AG10803 (cell line): ENCODE results near the gene FER.
"Not testable (repeated sequence)": the region's sequence is repeated elsewhere in the genome, so short reads cannot be mapped to it uniquely, and the experiment has no call there.

Experiments
- DNase-seq: peaks from one replicate; pipeline ENCODE4 v3.0.0; 2010; ENCODE audit warnings: low read depth
- H3K4me3 ChIP-seq: 2 replicates; pipeline ENCODE4 v1.5.1; 2011; ENCODE audit warnings: mild to moderate bottlenecking, low read length, control low read depth
- CTCF ChIP-seq: conservative IDR thresholded peaks from 2 replicates; pipeline ENCODE4 v1.5.1; 2011; ENCODE audit warnings: mild to moderate bottlenecking, low read length, control low read depth, inconsistent platforms

Gene FER

GRCh38 chr5:108957333-108957732 is 209.6 kb downstream of the FER start:
- DNase-seq, result no peak
- no peak for TF ChIP-seq CTCF
- no peak overlapping the region for H3K4me3 ChIP-seq

GRCh38 chr5:108966910-108967309 is 219.2 kb downstream of the FER start:
- no peak for DNase-seq
- no peak overlapping the region for H3K4me3 ChIP-seq
- TF ChIP-seq CTCF, result no peak

GRCh38 chr5:108974594-108974993 is 226.9 kb downstream of the FER start:
- DNase-seq, result no peak
- H3K4me3 ChIP-seq, result no peak overlapping the region
- no peak for TF ChIP-seq CTCF

GRCh38 chr5:108975697-108976096 is 228.0 kb downstream of the FER start:
- H3K4me3 ChIP-seq, result no peak overlapping the region
- TF ChIP-seq CTCF, result no peak
- no peak for DNase-seq

- no peak for TF ChIP-seq CTCF
- DNase-seq, result peak; percentile 19
- no peak overlapping the region for H3K4me3 ChIP-seq
Observed at GRCh38 chr5:108983461-108984092, 235.9 kb downstream of the FER start.

GRCh38 chr5:108989761-108990392 is 242.2 kb downstream of the FER start:
- H3K4me3 ChIP-seq, result no peak overlapping the region
- TF ChIP-seq CTCF, result no peak
- peak; percentile 14 for DNase-seq

GRCh38 chr5:108992396-108993085 is 244.8 kb downstream of the FER start:
- not testable (repeated sequence) for H3K4me3 ChIP-seq, DNase-seq

GRCh38 chr5:108993440-108993839 is 245.7 kb downstream of the FER start:
- not testable (repeated sequence) for DNase-seq

More at GRCh38 chr5:108993440-108993839, 245.7 kb downstream of the FER start:
- H3K4me3 ChIP-seq, result not testable (repeated sequence)
